GM12875 (cell line): Measurements from ENCODE around the gene SFR1.

Experiments used
- H3K4me3 ChIP-seq: one replicate; pipeline ENCODE4 v1.5.1; 2011; ENCODE audit warnings: low read depth, low read length, control low read depth
- CTCF ChIP-seq: IDR thresholded peaks from 2 replicates; pipeline ENCODE4 v1.5.1; 2011; ENCODE audit warnings: low read depth, mild to moderate bottlenecking, control low read depth, inconsistent platforms, low read length, moderate library complexity, borderline replicate concordance; ENCODE audit not compliant: insufficient read depth

Gene SFR1

DNA sequence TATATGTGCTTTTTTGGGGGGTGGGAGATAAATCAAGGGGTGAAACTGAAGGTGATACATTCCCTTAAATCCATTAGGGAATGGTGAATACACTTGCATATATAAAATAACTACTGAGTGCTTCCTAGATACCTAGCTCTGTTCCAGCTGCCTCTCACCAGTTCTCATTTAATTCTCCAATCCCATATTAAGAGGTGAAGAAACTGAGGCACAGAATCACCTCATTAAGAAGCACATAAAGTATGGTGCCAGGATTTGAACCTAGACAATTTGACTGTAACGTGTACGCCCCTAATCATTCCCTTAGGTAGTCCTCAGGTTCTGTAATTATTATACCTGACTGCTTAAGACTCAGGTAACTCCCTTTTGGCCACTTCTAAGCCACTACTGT is 1.5 kb upstream of the SFR1 start:
- H3K4me3 ChIP-seq, result peak overlapping the region; percentile 79
- TF ChIP-seq CTCF, result no peak

DNA sequence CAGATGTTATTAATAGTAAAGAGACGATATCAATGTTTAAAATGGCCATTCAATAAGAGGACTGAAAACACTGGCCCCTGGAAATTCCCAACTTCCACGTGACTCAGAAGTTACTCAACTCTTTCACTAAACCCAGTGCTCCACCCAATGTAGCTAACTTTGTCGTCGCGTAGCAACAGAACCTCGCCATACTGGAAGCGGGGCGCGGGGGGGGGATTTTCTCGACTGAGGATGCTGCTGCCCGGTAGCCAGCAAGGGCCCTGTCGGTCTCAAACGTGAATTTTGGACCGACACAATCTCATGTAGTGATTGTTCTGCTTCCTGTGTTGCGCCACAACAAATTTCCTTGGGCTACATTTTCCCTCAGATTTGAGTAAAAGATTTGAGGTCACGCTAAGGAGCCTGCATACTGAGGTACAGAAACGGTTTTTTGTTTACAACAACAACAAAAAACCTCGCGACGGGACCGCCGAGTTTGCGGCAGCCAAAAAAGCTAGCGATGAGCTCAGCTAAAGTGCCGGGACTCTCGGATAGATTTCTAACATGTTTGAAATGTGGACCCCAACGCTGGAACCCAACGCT is 977 bp upstream of the SFR1 start:
- no peak for TF ChIP-seq CTCF
- H3K4me3 ChIP-seq, result peak overlapping the region; percentile 79

GRCh38 chr10:104122225-104123107 is 495 bp downstream of the SFR1 start:
- TF ChIP-seq CTCF, result no peak
- peak overlapping the region; percentile 90 for H3K4me3 ChIP-seq

- no peak for TF ChIP-seq CTCF
- H3K4me3 ChIP-seq, result no peak overlapping the region
Measured at GRCh38 chr10:104123397-104123796, 1.4 kb downstream of the SFR1 start.

- no peak overlapping the region for H3K4me3 ChIP-seq
- peak; percentile 19; the same call in 1 of the 2 replicates for TF ChIP-seq CTCF
Measured at GRCh38 chr10:104127411-104127810, 5.4 kb downstream of the SFR1 start.

GRCh38 chr10:104128214-104128613 is 6.2 kb downstream of the SFR1 start:
- no peak for TF ChIP-seq CTCF
- no peak overlapping the region for H3K4me3 ChIP-seq

- no peak overlapping the region for H3K4me3 ChIP-seq
- TF ChIP-seq CTCF, result no peak
Measured at GRCh38 chr10:104130041-104130440, 8.1 kb downstream of the SFR1 start.
